KMS-11 (cell line): ENCODE data around the gene TENM4.

ENCODE experiments used
- H2AFZ ChIP-seq: fragments of 200-600 bp; sonication (generic); 2 replicates; pipeline ENCODE4 v1.6.1; 2016; ENCODE audit warnings: antibody characterized with exemption, mixed run types, low read depth
- H3K27ac ChIP-seq: fragments of 200-600 bp; sonication (generic); 2 replicates; pipeline ENCODE4 v1.6.1; 2016; ENCODE audit warnings: mild to moderate bottlenecking, mixed run types
- H3K27me3 ChIP-seq: fragments of 200-600 bp; sonication (generic); 2 replicates; pipeline ENCODE4 v1.6.1; 2017; ENCODE audit warnings: mild to moderate bottlenecking, low read depth, mixed run types, moderate library complexity; ENCODE audit not compliant: insufficient read depth
- H3K36me3 ChIP-seq: fragments of 200-600 bp; sonication (generic); 2 replicates; pipeline ENCODE4 v1.6.1; 2017; ENCODE audit warnings: mild to moderate bottlenecking, mixed run types; ENCODE audit not compliant: insufficient read depth
- H3K4me1 ChIP-seq: fragments of 200-600 bp; sonication (generic); 2 replicates; pipeline ENCODE4 v1.6.1; 2016; ENCODE audit warnings: mild to moderate bottlenecking, low read depth, mixed run types; ENCODE audit not compliant: poor library complexity, severe bottlenecking
- H3K4me2 ChIP-seq: fragments of 200-600 bp; sonication (generic); 2 replicates; pipeline ENCODE4 v1.7.0; 2016; ENCODE audit warnings: mild to moderate bottlenecking, mixed run types
- H3K4me3 ChIP-seq: fragments of 200-600 bp; sonication (generic); IDR thresholded peaks from 2 replicates; pipeline ENCODE4 v1.6.1; 2017; ENCODE audit warnings: low read depth, low read length, mixed read lengths; ENCODE audit not compliant: insufficient read depth
- H3K79me2 ChIP-seq: fragments of 200-600 bp; sonication (generic); 2 replicates; pipeline ENCODE4 v1.6.1; 2016; ENCODE audit warnings: low read depth, mixed run types; ENCODE audit not compliant: insufficient read depth
- H3K9ac ChIP-seq: fragments of 200-600 bp; sonication (generic); 2 replicates; pipeline ENCODE4 v1.6.1; 2016; ENCODE audit warnings: mild to moderate bottlenecking, mixed run types
- H4K20me1 ChIP-seq: fragments of 200-600 bp; sonication (generic); 2 replicates; pipeline ENCODE4 v1.6.1; 2016; ENCODE audit warnings: mild to moderate bottlenecking, mixed run types; ENCODE audit not compliant: insufficient read depth
- TF ChIP-seq, protein P1 (sequence below): fragments of 200-600 bp; sonication (generic); conservative IDR thresholded peaks from 2 replicates; pipeline ENCODE4 v1.6.1; 2017; ENCODE audit warnings: low read depth, mild to moderate bottlenecking, antibody characterized with exemption, low read length, moderate library complexity, mixed read lengths

Gene TENM4

DNA sequence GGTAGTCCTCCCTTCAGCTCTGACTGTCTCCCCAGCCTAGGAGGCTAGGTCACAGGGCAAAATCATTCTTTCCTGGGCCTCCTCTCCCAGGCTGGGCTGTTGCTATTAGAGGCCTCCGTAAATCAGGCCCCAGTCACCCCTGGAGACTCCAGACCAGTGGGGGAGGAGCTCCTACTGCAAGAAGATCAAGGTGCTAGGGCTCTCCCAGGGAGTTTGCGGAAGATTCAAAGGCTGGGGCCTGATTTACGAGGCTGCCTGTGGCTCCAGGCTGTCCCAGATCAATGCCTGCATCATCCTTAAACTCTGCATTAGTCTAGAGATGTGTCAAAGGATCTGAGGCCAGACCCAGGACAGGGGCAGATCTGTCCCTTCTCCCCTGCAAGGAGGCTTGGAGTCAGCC, 346.2 kb downstream of the TENM4 start:
- no peak overlapping the region for H3K4me2 ChIP-seq

DNA sequence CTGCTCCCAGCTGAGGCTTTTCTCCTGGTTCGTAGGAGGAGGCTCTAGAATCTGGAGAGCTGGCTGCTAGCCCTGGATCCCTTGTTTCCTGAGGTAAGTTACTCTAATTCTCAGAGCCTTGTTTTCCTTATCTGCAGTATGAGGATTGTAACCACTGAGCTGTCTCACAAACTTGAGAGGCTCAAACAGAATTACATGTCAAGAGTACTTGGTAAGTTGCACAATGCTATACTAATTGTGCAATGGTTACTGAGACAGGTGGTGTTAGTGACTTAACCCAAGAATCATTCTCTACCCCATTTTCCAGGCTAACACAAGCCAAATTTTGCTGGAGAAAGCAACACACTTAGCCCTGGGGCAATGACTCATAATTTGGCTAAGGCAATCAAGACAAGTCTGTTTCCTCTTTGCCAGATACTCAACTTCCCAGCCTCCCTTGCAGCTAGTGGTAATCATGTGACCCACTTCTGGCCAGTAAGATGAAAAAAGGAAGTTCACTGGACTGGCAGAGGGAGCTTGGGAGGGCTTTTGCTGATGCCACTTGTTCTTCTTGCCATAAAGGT, 348.0 kb downstream of the TENM4 start:
- Histone ChIP-seq H3K79me2 (no peaks in the 10 kb centered on the region), H3K4me3 (no peak overlapping the region), H3K4me2 (no peak overlapping the region), H3K36me3 (no peaks in the 10 kb centered on the region), H2AFZ (no peak overlapping the region), H3K27me3 (no peaks in the 10 kb centered on the region), H3K4me1 (no peaks in the 10 kb centered on the region), H3K27ac (no peak overlapping the region), H4K20me1 (no peaks in the 10 kb centered on the region), H3K9ac (no peak overlapping the region)
- TF ChIP-seq, protein P1, sequence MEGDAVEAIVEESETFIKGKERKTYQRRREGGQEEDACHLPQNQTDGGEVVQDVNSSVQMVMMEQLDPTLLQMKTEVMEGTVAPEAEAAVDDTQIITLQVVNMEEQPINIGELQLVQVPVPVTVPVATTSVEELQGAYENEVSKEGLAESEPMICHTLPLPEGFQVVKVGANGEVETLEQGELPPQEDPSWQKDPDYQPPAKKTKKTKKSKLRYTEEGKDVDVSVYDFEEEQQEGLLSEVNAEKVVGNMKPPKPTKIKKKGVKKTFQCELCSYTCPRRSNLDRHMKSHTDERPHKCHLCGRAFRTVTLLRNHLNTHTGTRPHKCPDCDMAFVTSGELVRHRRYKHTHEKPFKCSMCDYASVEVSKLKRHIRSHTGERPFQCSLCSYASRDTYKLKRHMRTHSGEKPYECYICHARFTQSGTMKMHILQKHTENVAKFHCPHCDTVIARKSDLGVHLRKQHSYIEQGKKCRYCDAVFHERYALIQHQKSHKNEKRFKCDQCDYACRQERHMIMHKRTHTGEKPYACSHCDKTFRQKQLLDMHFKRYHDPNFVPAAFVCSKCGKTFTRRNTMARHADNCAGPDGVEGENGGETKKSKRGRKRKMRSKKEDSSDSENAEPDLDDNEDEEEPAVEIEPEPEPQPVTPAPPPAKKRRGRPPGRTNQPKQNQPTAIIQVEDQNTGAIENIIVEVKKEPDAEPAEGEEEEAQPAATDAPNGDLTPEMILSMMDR = no peak

More for the DNA sequence above, 346.2 kb downstream of the TENM4 start:
- H3K36me3 ChIP-seq = no peaks in the 10 kb centered on the region
- H4K20me1 ChIP-seq = no peaks in the 10 kb centered on the region
- H2AFZ ChIP-seq = no peak overlapping the region
- TF ChIP-seq, protein P1 = no peak
- H3K4me3 ChIP-seq = no peak overlapping the region
- H3K27me3 ChIP-seq = no peaks in the 10 kb centered on the region
- no peaks in the 10 kb centered on the region for H3K4me1 ChIP-seq
- no peaks in the 10 kb centered on the region for H3K79me2 ChIP-seq
- no peak overlapping the region for H3K9ac ChIP-seq
- H3K27ac ChIP-seq = no peak overlapping the region

DNA sequence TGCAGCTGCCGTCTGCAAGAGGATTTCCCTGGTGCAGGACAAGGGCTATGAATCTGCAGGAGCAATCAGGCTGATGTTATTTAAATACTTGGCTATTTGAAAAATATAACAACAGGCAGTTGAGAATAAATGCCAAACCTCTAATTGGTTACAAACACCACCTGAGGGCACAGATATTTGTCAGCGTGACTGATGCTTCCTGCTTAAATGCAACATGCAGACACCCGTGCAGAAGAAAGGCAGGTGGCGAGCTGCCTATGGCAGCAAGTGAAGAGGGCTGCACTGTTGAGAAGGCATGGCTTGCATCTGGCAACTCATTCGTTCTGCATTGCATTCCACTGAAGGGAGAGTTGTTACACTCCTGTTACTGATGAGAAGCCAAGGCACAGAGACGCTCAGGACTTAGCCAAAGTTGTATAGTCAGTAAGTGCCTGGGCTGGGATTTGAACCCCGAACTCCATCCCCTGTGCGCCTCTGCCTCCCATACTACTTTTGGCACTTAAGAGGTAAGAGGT, 350.6 kb downstream of the TENM4 start:
- no peaks in the 10 kb centered on the region for H3K36me3 ChIP-seq
- TF ChIP-seq, protein P1 = no peak
- H3K4me2 ChIP-seq = no peak overlapping the region
- H3K4me1 ChIP-seq = no peaks in the 10 kb centered on the region
- H3K27me3 ChIP-seq = no peaks in the 10 kb centered on the region
- no peak overlapping the region for H2AFZ ChIP-seq
- no peaks in the 10 kb centered on the region for H4K20me1 ChIP-seq
- no peak overlapping the region for H3K4me3 ChIP-seq
- H3K27ac ChIP-seq = no peak overlapping the region
- H3K9ac ChIP-seq = no peak overlapping the region
- H3K79me2 ChIP-seq = no peaks in the 10 kb centered on the region

DNA sequence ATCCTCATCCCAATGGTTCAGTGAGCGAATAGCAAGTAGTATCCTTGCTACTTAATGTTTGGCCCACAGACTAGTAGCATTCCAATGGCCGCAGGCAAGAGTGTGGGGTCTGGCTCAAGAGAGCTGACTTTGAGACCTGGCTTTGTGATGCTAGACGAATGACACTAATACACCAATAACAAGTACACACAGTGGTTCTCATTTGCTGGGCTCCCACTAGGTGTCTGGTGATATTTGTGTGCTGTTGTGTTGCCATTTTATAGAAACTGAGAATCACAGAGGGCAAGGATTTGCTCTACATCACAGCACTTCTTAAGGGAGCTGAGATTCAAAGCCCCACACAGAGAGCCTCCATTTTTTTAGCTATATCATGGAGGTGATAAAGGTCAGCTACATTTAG, 351.2 kb downstream of the TENM4 start:
- H3K4me1 ChIP-seq = no peaks in the 10 kb centered on the region
- H3K4me2 ChIP-seq = no peak overlapping the region
- H3K9ac ChIP-seq = no peak overlapping the region
- H2AFZ ChIP-seq = no peak overlapping the region
- no peak overlapping the region for H3K27ac ChIP-seq
- H4K20me1 ChIP-seq = no peaks in the 10 kb centered on the region
- H3K27me3 ChIP-seq = no peaks in the 10 kb centered on the region
- TF ChIP-seq, protein P1 = no peak
- H3K4me3 ChIP-seq = no peak overlapping the region
- no peaks in the 10 kb centered on the region for H3K36me3 ChIP-seq
- no peaks in the 10 kb centered on the region for H3K79me2 ChIP-seq
